HG02798 (cell line): ENCODE results near the gene RASL10B.

Experiments
- ATAC-seq: cut with Tn5 transposase; IDR thresholded peaks from one replicate; pipeline ENCODE4 v1.9.1; 2021; ENCODE audit warnings: mild to moderate bottlenecking; ENCODE audit not compliant: unreplicated experiment, poor library complexity

The RASL10B gene

GRCh38 chr17:35761601-35762000, 30.2 kb downstream of the RASL10B start:
- ATAC-seq = no peak

GRCh38 chr17:35763767-35764122, 32.3 kb downstream of the RASL10B start:
- ATAC-seq = no peak

- peak; percentile 87 for ATAC-seq
Measured at GRCh38 chr17:35764123-35764991, 32.9 kb downstream of the RASL10B start.

GRCh38 chr17:35765086-35765710, 33.8 kb downstream of the RASL10B start:
- ATAC-seq = no peak

- no peak for ATAC-seq
Measured at GRCh38 chr17:35765756-35766488, 34.5 kb downstream of the RASL10B start.

- no peak for ATAC-seq
Measured at GRCh38 chr17:35766489-35766877, 35.0 kb downstream of the RASL10B start.

- ATAC-seq = no peak
Measured at GRCh38 chr17:35766903-35767510, 35.6 kb downstream of the RASL10B start.

- no peak for ATAC-seq
Measured at GRCh38 chr17:35768797-35769196, 37.4 kb downstream of the RASL10B start.

- ATAC-seq = no peak
Measured at GRCh38 chr17:35769895-35770486, 38.6 kb downstream of the RASL10B start.

- ATAC-seq = no peak
Measured at GRCh38 chr17:35773129-35773528, 41.7 kb downstream of the RASL10B start.

- no peak for ATAC-seq
Measured at GRCh38 chr17:35773679-35774425, 42.4 kb downstream of the RASL10B start.

GRCh38 chr17:35774499-35774898, 43.1 kb downstream of the RASL10B start:
- no peak for ATAC-seq

- ATAC-seq = no peak
Measured at GRCh38 chr17:35775039-35775438, 43.6 kb downstream of the RASL10B start.

- ATAC-seq = no peak
Measured at GRCh38 chr17:35775583-35775982, 44.1 kb downstream of the RASL10B start.

- ATAC-seq = no peak
Measured at GRCh38 chr17:35778641-35779196, 47.3 kb downstream of the RASL10B start.

- no peak for ATAC-seq
Measured at GRCh38 chr17:35780950-35781349, 49.5 kb downstream of the RASL10B start.

- ATAC-seq = no peak
Measured at GRCh38 chr17:35784895-35785294, 53.5 kb downstream of the RASL10B start.

- no peak for ATAC-seq
Measured at GRCh38 chr17:35786941-35787432, 55.5 kb downstream of the RASL10B start.
